ENCODE results near the gene AASDHPPT. TPM values are rescaled to one million over a fixed set of nuclear protein-coding genes. Genes with fewer than 3 reads are reported as not detected.

AASDHPPT gene
- total RNA-seq, 1 experiment from 2014 or later, result 47.1 TPM

DNA sequence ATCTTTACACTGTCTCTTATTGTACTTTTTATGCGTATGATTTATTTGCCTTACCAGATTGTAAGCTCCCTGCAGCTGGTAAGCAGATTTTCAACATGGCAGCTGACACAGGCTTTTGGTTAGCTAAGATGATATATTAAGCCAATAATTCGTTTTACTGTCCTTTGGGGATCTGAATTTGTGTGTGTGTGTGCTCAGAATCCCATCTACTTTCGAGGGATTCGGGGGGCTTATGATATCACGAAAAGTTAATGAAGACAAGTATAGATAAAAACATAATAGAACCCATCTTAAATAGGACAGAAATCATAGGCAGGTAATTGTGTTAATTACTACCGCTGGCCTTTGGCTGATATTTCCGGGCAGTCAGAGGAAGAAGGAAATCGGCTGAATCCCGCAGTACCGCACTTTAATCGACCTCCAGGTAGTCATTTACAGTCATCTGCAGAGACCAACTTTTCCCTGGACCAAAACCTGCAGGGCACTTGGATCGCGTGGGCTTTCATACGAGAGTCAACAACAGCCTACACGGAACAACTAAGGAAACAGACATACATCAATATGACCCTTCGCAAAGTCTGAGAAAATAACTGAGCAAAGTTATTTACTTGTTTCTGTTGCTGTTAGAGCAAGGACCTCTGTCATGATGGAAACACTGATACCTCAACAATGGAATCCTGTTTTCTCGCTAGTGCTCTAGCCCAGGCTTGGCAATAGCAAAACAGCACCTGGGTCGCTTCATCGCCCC lies 1.1 kb upstream of the AASDHPPT start:
- no peaks in the 10 kb centered on the region for H3K79me1 ChIP-seq (ENCODE audit: insufficient read depth, low read depth, low read length, poor library complexity, severe bottlenecking)
- Mint-ChIP-seq H3K36me3 (ENCODE audit: insufficient read depth in 1 of 3, low read depth in 3 of 3) (peaks cover 14 to 21% (median 20%) of the 10 kb centered on the region in 3 experiments; a peak in 6 of 7 replicates), H3K27me3 (ENCODE audit: low read depth) (no peaks in the 10 kb centered on the region), H3K27ac (peak overlapping the region; percentile 98 to 99 (median 99)), H3K4me1 (peaks cover 30% of the 10 kb centered on the region in 2 experiments), H3K9me3 (no peaks in the 10 kb centered on the region), H3K4me3 (peak overlapping the region; percentile 94 to 98)
- H3K4me1 ChIP-seq (ENCODE audit: insufficient read depth, low read length), result peaks cover 3% of the 10 kb centered on the region; the same call in 1 of the 2 replicates
- no peak overlapping the region for H3K56ac ChIP-seq (ENCODE audit: insufficient read length, low read depth, low read length)
- no peaks in the 10 kb centered on the region for H3K9me3 ChIP-seq (ENCODE audit: control insufficient read depth, low read depth, low read length)
- H2BK120ac ChIP-seq (ENCODE audit: low read depth, low read length, poor library complexity, severe bottlenecking), result no peak overlapping the region
- no peak overlapping the region for H3T11ph ChIP-seq (ENCODE audit: low read length)
- H3K18ac ChIP-seq (ENCODE audit: insufficient read length, low read depth, low read length), result peak overlapping the region; percentile 44
- H3K4ac ChIP-seq (ENCODE audit: low read depth, low read length), result no peak overlapping the region
- peak overlapping the region; percentile 84 for H3K4me2 ChIP-seq (ENCODE audit: insufficient read depth, insufficient read length, low read length)
- peaks cover 16% of the 10 kb centered on the region; the same call in 1 of the 2 replicates for H3K79me2 ChIP-seq (ENCODE audit: insufficient read depth, low read length)
- H4K20me1 ChIP-seq (ENCODE audit: control insufficient read depth, insufficient read depth, insufficient read length), result no peaks in the 10 kb centered on the region
- H3K27ac ChIP-seq (ENCODE audit: insufficient read length, low read depth, low read length), result peak overlapping the region; percentile 82
- no CpG with 5 or more reads among the region's 19 CpGs for WGBS (ENCODE audit: extremely low coverage, insufficient read length, low lambda C conversion rate)
- peak overlapping the region; percentile 33 for H2AFZ ChIP-seq (ENCODE audit: low read length)
- peak overlapping the region; percentile 34; the same call in 1 of the 2 replicates for H3K14ac ChIP-seq (ENCODE audit: insufficient read depth, low read length)
- H3K27me3 ChIP-seq (ENCODE audit: insufficient read depth, low read length), result no peaks in the 10 kb centered on the region
- no peak for DNase-seq
- no peaks in the 10 kb centered on the region for H3K23me2 ChIP-seq (ENCODE audit: insufficient read length, low read depth, low read length, poor library complexity, severe bottlenecking)
- no peak overlapping the region for H2AK5ac ChIP-seq (ENCODE audit: insufficient read length, low read length)
- H4K8ac ChIP-seq (replicated peaks; ENCODE audit: insufficient read length, low read depth, low read length), result no peak overlapping the region
- no peak overlapping the region for H2BK15ac ChIP-seq (ENCODE audit: low read depth, low read length)
- no peak overlapping the region for H4K5ac ChIP-seq (ENCODE audit: insufficient read length, low read depth, low read length)
- TF ChIP-seq, protein P1, sequence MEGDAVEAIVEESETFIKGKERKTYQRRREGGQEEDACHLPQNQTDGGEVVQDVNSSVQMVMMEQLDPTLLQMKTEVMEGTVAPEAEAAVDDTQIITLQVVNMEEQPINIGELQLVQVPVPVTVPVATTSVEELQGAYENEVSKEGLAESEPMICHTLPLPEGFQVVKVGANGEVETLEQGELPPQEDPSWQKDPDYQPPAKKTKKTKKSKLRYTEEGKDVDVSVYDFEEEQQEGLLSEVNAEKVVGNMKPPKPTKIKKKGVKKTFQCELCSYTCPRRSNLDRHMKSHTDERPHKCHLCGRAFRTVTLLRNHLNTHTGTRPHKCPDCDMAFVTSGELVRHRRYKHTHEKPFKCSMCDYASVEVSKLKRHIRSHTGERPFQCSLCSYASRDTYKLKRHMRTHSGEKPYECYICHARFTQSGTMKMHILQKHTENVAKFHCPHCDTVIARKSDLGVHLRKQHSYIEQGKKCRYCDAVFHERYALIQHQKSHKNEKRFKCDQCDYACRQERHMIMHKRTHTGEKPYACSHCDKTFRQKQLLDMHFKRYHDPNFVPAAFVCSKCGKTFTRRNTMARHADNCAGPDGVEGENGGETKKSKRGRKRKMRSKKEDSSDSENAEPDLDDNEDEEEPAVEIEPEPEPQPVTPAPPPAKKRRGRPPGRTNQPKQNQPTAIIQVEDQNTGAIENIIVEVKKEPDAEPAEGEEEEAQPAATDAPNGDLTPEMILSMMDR (conservative IDR thresholded peaks at IDR 0.05), result no peak
- peak overlapping the region; percentile 4 for H2BK5ac ChIP-seq (ENCODE audit: insufficient read length, low read length)
- H2BK20ac ChIP-seq (ENCODE audit: low read depth, low read length, poor library complexity, severe bottlenecking), result no peak overlapping the region
- no peak overlapping the region for H3K23ac ChIP-seq (ENCODE audit: insufficient read length, low read depth, low read length)
- peak overlapping the region; percentile 34 for H3K9ac ChIP-seq (ENCODE audit: extremely low read depth, insufficient read length, low read length)
- H2BK12ac ChIP-seq (ENCODE audit: insufficient read length, low read depth, low read length), result no peak overlapping the region
- no peak overlapping the region for H4K91ac ChIP-seq (ENCODE audit: insufficient read length, low read depth, low read length)
